ENCODE data around the gene IRF9. TPM values are rescaled to one million over a fixed set of nuclear protein-coding genes. Genes with fewer than 3 reads are reported as not detected.

The IRF9 gene
- total RNA-seq, 1 experiment from 2014 or later: 27.6 TPM

DNA sequence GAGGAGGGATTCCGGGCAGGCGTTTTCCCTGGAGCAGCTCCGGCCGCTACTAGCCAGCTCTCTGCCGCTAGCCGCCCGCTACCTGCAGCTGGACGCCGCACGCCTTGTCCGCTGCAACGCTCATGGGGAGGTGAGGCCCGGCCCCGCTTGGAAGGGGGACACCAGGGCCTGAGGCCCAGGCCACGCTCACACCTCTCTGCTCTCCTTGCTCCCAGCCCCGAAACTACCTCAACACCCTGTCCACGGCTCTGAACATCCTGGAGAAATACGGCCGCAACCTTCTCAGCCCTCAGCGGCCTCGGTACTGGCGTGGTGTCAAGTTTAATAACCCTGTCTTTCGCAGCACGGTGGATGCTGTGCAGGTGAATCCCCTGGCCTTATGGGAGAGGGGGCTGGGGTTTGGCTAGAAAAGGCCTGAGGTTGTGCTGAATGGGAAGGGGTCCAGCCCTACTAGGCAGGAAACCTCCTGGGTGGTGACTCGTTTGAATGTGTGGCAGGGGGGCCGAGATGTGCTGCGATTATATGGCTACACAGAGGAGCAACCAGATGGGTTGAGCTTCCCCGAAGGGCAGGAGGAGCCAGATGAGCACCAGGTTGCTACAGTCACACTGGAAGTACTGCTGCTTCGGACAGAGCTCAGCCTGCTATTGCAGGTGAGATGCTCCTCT lies 13.2 kb upstream of the IRF9 start:
- Histone ChIP-seq H3K79me2 (ENCODE audit: insufficient read depth, low read length) (peaks cover 8% of the 10 kb centered on the region; the same call in 1 of the 2 replicates), H3K4me1 (ENCODE audit: insufficient read depth, low read length) (no peaks in the 10 kb centered on the region), H4K8ac (replicated peaks; ENCODE audit: insufficient read length, low read depth, low read length) (no peak overlapping the region), H3T11ph (ENCODE audit: low read length) (no peak overlapping the region), H2BK5ac (ENCODE audit: insufficient read length, low read length) (no peak overlapping the region), H3K9ac (ENCODE audit: extremely low read depth, insufficient read length, low read length) (peak overlapping the region; percentile 79), H4K91ac (ENCODE audit: insufficient read length, low read depth, low read length) (no peak overlapping the region), H3K56ac (ENCODE audit: insufficient read length, low read depth, low read length) (no peak overlapping the region), H3K23ac (ENCODE audit: insufficient read length, low read depth, low read length) (no peak overlapping the region), H3K4me2 (ENCODE audit: insufficient read depth, insufficient read length, low read length) (peak overlapping the region; percentile 78), H2AK5ac (ENCODE audit: insufficient read length, low read length) (no peak overlapping the region), H2AFZ (ENCODE audit: low read length) (no peak overlapping the region), H3K9me3 (ENCODE audit: control insufficient read depth, low read depth, low read length) (no peaks in the 10 kb centered on the region), H3K79me1 (ENCODE audit: insufficient read depth, low read depth, low read length, poor library complexity, severe bottlenecking) (peaks cover 4% of the 10 kb centered on the region), H2BK15ac (ENCODE audit: low read depth, low read length) (no peak overlapping the region), H2BK20ac (ENCODE audit: low read depth, low read length, poor library complexity, severe bottlenecking) (no peak overlapping the region), H3K27ac (ENCODE audit: insufficient read length, low read depth, low read length) (no peak overlapping the region), H3K27me3 (ENCODE audit: insufficient read depth, low read length) (no peaks in the 10 kb centered on the region), H3K14ac (ENCODE audit: insufficient read depth, low read length) (no peak overlapping the region; the same call in 1 of the 2 replicates), H4K20me1 (ENCODE audit: control insufficient read depth, insufficient read depth, insufficient read length) (no peaks in the 10 kb centered on the region), H3K23me2 (ENCODE audit: insufficient read length, low read depth, low read length, poor library complexity, severe bottlenecking) (peaks cover 19% of the 10 kb centered on the region), H3K18ac (ENCODE audit: insufficient read length, low read depth, low read length) (no peak overlapping the region), H2BK120ac (ENCODE audit: low read depth, low read length, poor library complexity, severe bottlenecking) (no peak overlapping the region), H2BK12ac (ENCODE audit: insufficient read length, low read depth, low read length) (no peak overlapping the region), H3K4ac (ENCODE audit: low read depth, low read length) (no peak overlapping the region), H4K5ac (ENCODE audit: insufficient read length, low read depth, low read length) (no peak overlapping the region)
- Mint-ChIP-seq H3K4me1 (peaks cover 21 to 24% of the 10 kb centered on the region in 2 experiments), H3K27me3 (ENCODE audit: low read depth) (no peaks in the 10 kb centered on the region), H3K36me3 (ENCODE audit: insufficient read depth in 1 of 3, low read depth in 3 of 3) (peaks cover 23 to 67% (median 66%) of the 10 kb centered on the region in 3 experiments), H3K27ac (peak overlapping the region in 1 of 3 experiments; percentile 87; a peak in 1 of 7 replicates), H3K4me3 (peak overlapping the region; percentile 96 to 99), H3K9me3 (no peaks in the 10 kb centered on the region)
- TF ChIP-seq, protein P1, sequence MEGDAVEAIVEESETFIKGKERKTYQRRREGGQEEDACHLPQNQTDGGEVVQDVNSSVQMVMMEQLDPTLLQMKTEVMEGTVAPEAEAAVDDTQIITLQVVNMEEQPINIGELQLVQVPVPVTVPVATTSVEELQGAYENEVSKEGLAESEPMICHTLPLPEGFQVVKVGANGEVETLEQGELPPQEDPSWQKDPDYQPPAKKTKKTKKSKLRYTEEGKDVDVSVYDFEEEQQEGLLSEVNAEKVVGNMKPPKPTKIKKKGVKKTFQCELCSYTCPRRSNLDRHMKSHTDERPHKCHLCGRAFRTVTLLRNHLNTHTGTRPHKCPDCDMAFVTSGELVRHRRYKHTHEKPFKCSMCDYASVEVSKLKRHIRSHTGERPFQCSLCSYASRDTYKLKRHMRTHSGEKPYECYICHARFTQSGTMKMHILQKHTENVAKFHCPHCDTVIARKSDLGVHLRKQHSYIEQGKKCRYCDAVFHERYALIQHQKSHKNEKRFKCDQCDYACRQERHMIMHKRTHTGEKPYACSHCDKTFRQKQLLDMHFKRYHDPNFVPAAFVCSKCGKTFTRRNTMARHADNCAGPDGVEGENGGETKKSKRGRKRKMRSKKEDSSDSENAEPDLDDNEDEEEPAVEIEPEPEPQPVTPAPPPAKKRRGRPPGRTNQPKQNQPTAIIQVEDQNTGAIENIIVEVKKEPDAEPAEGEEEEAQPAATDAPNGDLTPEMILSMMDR (conservative IDR thresholded peaks at IDR 0.05): no peak
- no peak for DNase-seq
- WGBS (ENCODE audit: extremely low coverage, insufficient read length, low lambda C conversion rate): no CpG with 5 or more reads among the region's 29 CpGs

All from H9 (cell line).